Panc1 (cell line): ENCODE measurements around the gene NKD1.

Source experiments
- REST ChIP-seq, 2 experiments: IDR thresholded peaks; 2 replicates each; pipeline ENCODE4 v1.6.1; 2011 to 2012; ENCODE audit warnings: low read depth in 2 of 2, control low read depth in 1 of 2, low read length in 1 of 2, mild to moderate bottlenecking in 1 of 2, moderate library complexity in 1 of 2; ENCODE audit not compliant: insufficient read depth in 1 of 2
- TF ChIP-seq, protein P1 (sequence below): fragments of 450-650 bp; IDR thresholded peaks from 2 replicates; pipeline ENCODE4 v1.5.1; 2017; ENCODE audit warnings: mild to moderate bottlenecking

- no peak for TF ChIP-seq REST (IDR thresholded peaks at IDR 0.05; ENCODE audit: insufficient read depth in 1 of 2, low read depth in 2 of 2, low read length in 1 of 2)
- TF ChIP-seq, protein P1, sequence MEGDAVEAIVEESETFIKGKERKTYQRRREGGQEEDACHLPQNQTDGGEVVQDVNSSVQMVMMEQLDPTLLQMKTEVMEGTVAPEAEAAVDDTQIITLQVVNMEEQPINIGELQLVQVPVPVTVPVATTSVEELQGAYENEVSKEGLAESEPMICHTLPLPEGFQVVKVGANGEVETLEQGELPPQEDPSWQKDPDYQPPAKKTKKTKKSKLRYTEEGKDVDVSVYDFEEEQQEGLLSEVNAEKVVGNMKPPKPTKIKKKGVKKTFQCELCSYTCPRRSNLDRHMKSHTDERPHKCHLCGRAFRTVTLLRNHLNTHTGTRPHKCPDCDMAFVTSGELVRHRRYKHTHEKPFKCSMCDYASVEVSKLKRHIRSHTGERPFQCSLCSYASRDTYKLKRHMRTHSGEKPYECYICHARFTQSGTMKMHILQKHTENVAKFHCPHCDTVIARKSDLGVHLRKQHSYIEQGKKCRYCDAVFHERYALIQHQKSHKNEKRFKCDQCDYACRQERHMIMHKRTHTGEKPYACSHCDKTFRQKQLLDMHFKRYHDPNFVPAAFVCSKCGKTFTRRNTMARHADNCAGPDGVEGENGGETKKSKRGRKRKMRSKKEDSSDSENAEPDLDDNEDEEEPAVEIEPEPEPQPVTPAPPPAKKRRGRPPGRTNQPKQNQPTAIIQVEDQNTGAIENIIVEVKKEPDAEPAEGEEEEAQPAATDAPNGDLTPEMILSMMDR, result no peak
These were observed 58.8 kb downstream of the NKD1 start for GRCh38 chr16:50607051-50607431.
